Measurements from ENCODE around the gene CERS6. TPM values are rescaled to one million over a fixed set of nuclear protein-coding genes. Genes with fewer than 3 reads are reported as not detected.

Gene CERS6
- total and polyA plus RNA-seq, 4 donors, result 26.6 to 81.0 (median 41.5) TPM

DNA sequence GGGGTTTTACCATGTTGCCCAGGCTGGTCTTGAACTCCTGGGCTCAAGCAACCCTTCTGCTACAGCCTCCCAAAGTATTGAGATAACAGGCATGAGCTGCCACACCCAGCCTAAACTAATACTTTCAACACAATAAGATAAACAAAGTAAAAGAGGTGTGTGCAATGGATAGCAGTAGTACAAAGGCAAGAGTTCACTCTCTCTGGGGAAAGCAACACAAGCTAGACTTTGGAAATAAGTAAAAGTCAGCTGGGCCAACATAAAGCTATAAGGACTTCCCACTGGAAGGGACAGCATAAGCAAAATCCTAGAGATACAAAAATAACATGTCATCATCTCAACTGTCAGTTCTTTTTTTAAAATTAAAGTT is 341.2 kb downstream of the CERS6 start:
- Histone ChIP-seq H3K27ac (ENCODE audit: low read depth, low read length) (no peak overlapping the region), H3K4me1 (ENCODE audit: control insufficient read depth, insufficient read depth, low read length) (no peaks in the 10 kb centered on the region), H3K4me3 (ENCODE audit: low read depth, low read length) (no peak overlapping the region), H3K27me3 (ENCODE audit: control insufficient read depth, insufficient read depth, low read length) (no peaks in the 10 kb centered on the region), H3K36me3 (ENCODE audit: control insufficient read depth, insufficient read depth, low read length) (no peaks in the 10 kb centered on the region), H3K9me3 (ENCODE audit: control insufficient read depth, insufficient read depth, low read length) (no peaks in the 10 kb centered on the region)
- DNase-seq (ENCODE audit: low read depth in 4 of 6, low spot score in 6 of 6), result no peak

DNA sequence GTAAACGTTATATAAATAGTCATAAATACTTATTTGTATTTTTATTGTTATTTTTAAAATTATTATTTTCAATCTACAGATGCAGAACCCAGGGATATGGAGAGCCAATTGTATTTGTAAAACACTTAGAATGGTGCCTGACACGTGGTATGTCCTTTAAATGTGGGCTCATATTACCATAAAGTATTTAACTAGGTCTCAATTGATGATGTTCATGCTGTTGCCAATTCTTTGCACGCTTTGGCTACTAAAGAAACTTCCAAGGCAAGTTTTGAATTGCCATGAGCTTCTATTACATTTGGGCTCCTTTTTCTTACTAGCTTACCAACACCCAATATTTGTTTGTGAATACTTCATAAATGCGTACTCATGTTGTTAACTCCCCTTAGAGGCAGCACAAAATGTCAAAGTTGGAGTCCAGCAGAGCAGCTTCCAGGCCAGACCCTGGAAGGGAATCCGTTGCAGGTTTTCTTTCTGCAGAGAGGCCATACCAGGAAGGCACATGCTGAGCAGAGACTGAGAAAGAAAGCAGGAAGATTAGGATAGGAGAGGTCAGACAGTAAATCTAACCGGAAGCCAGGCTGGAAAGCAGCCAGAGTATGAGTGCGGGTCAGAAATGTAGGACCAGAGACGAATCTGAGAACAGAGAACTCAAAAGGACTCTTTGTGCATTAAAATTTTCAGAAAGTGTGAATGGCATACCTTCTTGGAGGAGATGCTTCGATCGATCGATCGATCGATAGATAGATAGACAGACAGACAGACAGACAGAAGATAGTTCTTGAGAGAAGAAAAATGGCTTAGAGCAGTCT is 342.2 kb downstream of the CERS6 start:
- H3K4me3 ChIP-seq (ENCODE audit: low read depth, low read length), result no peak overlapping the region
- no peaks in the 10 kb centered on the region for H3K36me3 ChIP-seq (ENCODE audit: control insufficient read depth, insufficient read depth, low read length)
- no peak overlapping the region for H3K27ac ChIP-seq (ENCODE audit: low read depth, low read length)
- no peaks in the 10 kb centered on the region for H3K4me1 ChIP-seq (ENCODE audit: control insufficient read depth, insufficient read depth, low read length)
- no peaks in the 10 kb centered on the region for H3K27me3 ChIP-seq (ENCODE audit: control insufficient read depth, insufficient read depth, low read length)
- WGBS (ENCODE audit: insufficient coverage), result 69% methylated on average over 10 of the region's 13 CpGs
- no peaks in the 10 kb centered on the region for H3K9me3 ChIP-seq (ENCODE audit: control insufficient read depth, insufficient read depth, low read length)
- DNase-seq (ENCODE audit: low read depth in 4 of 6, low spot score in 6 of 6), result peak in 1 of 6 donors; percentile 35

DNA sequence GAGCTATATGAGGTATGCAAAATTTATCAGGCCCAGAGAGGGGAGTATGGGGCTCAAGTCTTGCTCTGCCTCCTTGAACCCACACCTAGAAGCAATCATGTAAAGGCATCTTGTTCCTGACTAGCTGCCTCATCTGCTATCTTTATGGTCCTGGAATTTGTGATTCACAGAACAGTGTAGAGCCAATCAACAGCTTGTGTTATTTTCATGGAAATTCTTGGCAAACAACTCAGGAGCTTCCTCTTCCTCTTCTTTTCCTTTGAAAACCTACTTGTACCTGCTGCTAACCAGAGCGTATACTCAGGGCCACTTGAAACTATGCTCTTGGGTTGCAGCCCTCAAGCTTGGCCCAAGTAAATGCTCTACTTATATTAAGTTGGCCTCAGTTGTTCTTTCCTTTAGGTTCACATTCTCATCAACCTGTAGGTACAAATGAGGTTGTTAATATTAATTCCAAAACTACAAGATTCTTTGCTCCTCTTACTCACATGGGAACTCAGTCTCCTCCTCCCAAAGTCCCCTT is 342.9 kb downstream of the CERS6 start:
- DNase-seq (ENCODE audit: low read depth in 4 of 6, low spot score in 6 of 6), result no peak
- no peak overlapping the region for H3K27ac ChIP-seq (ENCODE audit: low read depth, low read length)
- WGBS (ENCODE audit: insufficient coverage), result 100% methylated on average over 1 of the region's 1 CpG
- H3K9me3 ChIP-seq (ENCODE audit: control insufficient read depth, insufficient read depth, low read length), result no peaks in the 10 kb centered on the region
- H3K4me1 ChIP-seq (ENCODE audit: control insufficient read depth, insufficient read depth, low read length), result no peaks in the 10 kb centered on the region
- H3K27me3 ChIP-seq (ENCODE audit: control insufficient read depth, insufficient read depth, low read length), result no peaks in the 10 kb centered on the region
- no peak overlapping the region for H3K4me3 ChIP-seq (ENCODE audit: low read depth, low read length)
- H3K36me3 ChIP-seq (ENCODE audit: control insufficient read depth, insufficient read depth, low read length), result no peaks in the 10 kb centered on the region

DNA sequence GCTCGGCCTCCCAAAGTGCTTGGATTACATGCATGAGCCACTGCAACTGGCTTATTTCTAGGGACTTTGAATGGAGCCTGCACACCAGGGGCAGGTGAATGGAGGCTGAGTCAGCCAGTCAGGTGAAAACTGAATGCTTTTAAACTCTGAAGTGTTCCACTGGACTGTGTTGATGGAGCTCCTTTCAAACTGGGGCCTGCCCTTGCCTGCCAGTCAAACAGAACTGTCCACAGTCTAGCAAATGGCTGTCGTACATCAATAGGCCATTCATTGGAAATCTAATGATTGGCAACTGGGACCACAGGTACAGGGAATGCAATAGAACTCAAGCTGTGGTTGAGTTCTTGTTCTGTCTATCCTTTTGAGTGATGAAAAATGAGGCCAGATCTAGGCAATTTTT is 345.4 kb downstream of the CERS6 start:
- H3K27ac ChIP-seq (ENCODE audit: low read depth, low read length), result no peak overlapping the region

DNA sequence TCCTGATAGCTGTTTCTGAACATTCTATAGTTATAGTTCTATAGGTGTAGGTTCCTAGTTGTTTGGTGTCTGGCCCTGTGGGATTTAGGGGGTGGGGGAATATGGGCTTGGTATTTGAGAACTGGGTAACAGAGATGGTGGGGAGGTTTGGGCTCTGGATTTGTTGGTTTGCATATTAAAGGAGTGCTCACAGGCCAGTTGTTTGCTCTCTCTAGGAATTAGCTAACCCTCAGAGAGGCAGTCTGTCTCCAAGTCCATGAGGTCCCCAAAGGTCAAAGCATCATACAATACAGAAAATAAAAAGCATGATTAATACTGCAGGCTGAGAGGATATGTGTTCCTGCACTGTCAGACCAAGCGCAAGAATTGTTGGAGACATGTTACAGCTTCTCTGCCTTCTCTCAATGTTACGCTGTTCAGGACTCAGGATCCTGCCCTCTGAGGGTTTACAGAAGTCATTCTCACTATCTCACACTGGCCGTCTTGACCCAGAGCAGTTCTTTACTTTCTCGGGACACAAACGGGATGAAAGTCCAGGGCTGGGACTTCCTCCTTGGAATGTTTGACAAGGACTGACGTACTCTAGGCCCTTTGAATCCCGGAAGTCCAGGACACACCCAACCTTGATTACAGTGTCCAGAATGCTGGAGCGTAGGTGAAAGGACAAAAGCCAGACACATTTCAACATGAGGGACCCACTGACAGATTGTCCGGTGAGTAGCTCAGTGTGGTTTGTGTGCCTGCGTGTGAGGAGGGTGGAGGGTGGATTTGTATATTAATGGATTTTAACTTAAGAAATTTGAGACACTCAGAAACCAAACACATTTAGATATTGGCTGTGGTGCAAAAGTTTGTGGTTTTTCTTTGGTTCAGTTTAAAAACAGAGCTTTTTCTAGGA is 346.1 kb downstream of the CERS6 start, which contains the start of gene NOSTRIN:
NOSTRIN (plus strand) TSS at position 677 of the 898 bp plus-strand sequence; CDS start at position 687, 10 bp downstream.
- Histone ChIP-seq H3K4me1 (ENCODE audit: control insufficient read depth, insufficient read depth, low read length) (no peaks in the 10 kb centered on the region), H3K27me3 (ENCODE audit: control insufficient read depth, insufficient read depth, low read length) (no peaks in the 10 kb centered on the region), H3K36me3 (ENCODE audit: control insufficient read depth, insufficient read depth, low read length) (no peaks in the 10 kb centered on the region), H3K4me3 (ENCODE audit: low read depth, low read length) (no peak within 1 kb of the TSS), H3K9me3 (ENCODE audit: control insufficient read depth, insufficient read depth, low read length) (no peaks in the 10 kb centered on the region), H3K27ac (ENCODE audit: low read depth, low read length) (peak within 1 kb of the TSS; percentile 12)
- no peak for DNase-seq (ENCODE audit: low read depth in 4 of 6, low spot score in 6 of 6)
- WGBS (ENCODE audit: insufficient coverage), result 68% methylated on average over 8 of the region's 10 CpGs

More for the DNA sequence above, 345.4 kb downstream of the CERS6 start:
- H3K27me3 ChIP-seq (ENCODE audit: control insufficient read depth, insufficient read depth, low read length), result no peaks in the 10 kb centered on the region
- H3K4me3 ChIP-seq (ENCODE audit: low read depth, low read length), result no peak overlapping the region
- H3K4me1 ChIP-seq (ENCODE audit: control insufficient read depth, insufficient read depth, low read length), result no peaks in the 10 kb centered on the region
- WGBS (ENCODE audit: insufficient coverage), result 50% methylated on average over 2 of the region's 2 CpGs
- DNase-seq (ENCODE audit: low read depth in 4 of 6, low spot score in 6 of 6), result no peak
- no peaks in the 10 kb centered on the region for H3K9me3 ChIP-seq (ENCODE audit: control insufficient read depth, insufficient read depth, low read length)
- H3K36me3 ChIP-seq (ENCODE audit: control insufficient read depth, insufficient read depth, low read length), result no peaks in the 10 kb centered on the region

DNA sequence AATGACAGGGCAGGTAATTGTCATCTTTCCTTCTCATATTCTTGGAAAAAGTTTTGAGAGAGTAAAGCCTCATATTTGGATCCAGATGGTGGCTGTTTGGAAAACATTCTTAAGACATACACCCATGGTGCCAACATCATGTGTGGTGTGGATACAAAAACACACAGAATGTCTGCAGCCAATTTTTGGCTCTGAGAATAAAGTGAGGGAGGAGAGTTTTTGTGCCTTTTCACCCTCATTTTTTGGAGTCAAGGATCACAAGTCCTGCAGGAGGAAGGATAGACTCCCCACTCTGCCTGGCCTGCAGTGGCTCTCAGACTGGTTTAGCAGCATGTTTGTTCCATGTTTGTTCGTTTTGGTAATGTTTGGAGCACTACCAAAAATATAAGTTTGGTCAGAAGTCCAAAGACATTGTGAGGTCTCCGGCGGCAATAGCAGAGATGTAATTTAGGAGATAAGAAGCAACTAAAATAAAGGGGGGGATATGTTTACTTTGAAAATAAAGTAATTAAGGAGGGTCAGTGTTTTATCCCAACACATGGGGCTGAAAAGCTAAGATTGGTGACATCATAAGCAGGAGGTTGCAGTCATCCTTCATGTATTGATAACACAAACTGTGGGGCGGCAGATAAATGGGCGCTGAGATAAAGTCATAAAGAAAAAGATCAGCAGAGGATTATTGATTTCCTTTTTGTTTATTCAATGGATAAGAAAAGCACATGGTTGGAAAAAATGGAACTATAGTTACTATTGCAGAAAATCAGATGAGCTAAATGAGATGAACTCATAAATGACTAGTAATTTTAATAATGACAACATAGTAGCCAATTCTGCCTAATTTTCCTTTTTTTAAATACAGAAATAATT is 347.0 kb downstream of the CERS6 start:
- Histone ChIP-seq H3K27me3 (ENCODE audit: control insufficient read depth, insufficient read depth, low read length) (no peaks in the 10 kb centered on the region), H3K4me1 (ENCODE audit: control insufficient read depth, insufficient read depth, low read length) (no peaks in the 10 kb centered on the region), H3K36me3 (ENCODE audit: control insufficient read depth, insufficient read depth, low read length) (no peaks in the 10 kb centered on the region), H3K4me3 (ENCODE audit: low read depth, low read length) (no peak overlapping the region), H3K27ac (ENCODE audit: low read depth, low read length) (peak overlapping the region; percentile 12), H3K9me3 (ENCODE audit: control insufficient read depth, insufficient read depth, low read length) (no peaks in the 10 kb centered on the region)
- 75% methylated on average over 2 of the region's 5 CpGs for WGBS (ENCODE audit: insufficient coverage)
- DNase-seq (ENCODE audit: low read depth in 4 of 6, low spot score in 6 of 6), result peak in 1 of 6 donors; percentile 66

DNA sequence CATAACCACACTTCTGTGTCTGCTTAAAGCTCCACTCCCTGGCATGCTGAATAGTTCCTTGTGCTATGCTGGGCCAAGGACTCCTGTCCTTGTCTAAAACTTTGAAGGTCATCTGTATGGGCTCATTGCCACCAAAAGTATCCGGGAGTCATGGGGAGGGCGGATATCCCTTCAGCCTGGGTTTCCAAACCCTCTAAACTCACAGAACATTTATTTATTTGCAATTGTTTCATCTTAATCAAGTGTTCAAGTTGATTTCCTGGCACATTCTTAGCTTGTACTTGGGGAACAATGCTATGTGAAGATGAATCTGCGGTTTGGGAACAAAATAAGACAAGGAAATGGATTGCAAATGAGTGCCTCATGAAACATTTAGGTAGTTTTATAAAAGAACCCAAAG is 348.1 kb downstream of the CERS6 start:
- Histone ChIP-seq H3K4me1 (ENCODE audit: control insufficient read depth, insufficient read depth, low read length) (no peaks in the 10 kb centered on the region), H3K4me3 (ENCODE audit: low read depth, low read length) (no peak overlapping the region), H3K27ac (ENCODE audit: low read depth, low read length) (peak overlapping the region; percentile 16), H3K27me3 (ENCODE audit: control insufficient read depth, insufficient read depth, low read length) (no peaks in the 10 kb centered on the region), H3K9me3 (ENCODE audit: control insufficient read depth, insufficient read depth, low read length) (no peaks in the 10 kb centered on the region), H3K36me3 (ENCODE audit: control insufficient read depth, insufficient read depth, low read length) (no peaks in the 10 kb centered on the region)
- no CpG with 5 or more reads among the region's 3 CpGs for WGBS (ENCODE audit: insufficient coverage)
- peak in 1 of 6 donors; percentile 38 for DNase-seq (ENCODE audit: low read depth in 4 of 6, low spot score in 6 of 6)

DNA sequence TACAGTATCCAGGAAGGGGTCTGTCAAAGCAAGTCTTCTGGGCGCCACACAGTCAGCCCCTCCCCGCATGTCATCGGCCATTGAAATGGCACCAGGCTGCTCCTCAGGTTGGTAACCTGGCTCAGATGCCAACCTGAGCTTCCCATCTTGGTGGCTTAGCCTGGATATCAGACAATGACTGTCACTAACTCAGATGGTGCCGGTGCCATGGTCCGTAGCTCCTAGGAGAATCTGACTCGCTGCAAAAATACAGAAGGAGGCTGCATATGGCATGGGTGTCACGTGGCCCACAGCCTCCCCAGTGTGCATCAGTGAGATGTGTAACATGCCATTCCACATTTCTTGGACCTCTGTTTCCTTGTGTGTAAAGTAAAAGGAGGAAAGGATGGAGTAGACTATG is 349.5 kb downstream of the CERS6 start:
- 95% methylated on average over 4 of the region's 7 CpGs for WGBS (ENCODE audit: insufficient coverage)
- Histone ChIP-seq H3K36me3 (ENCODE audit: control insufficient read depth, insufficient read depth, low read length) (no peaks in the 10 kb centered on the region), H3K27ac (ENCODE audit: low read depth, low read length) (no peak overlapping the region), H3K9me3 (ENCODE audit: control insufficient read depth, insufficient read depth, low read length) (no peaks in the 10 kb centered on the region), H3K27me3 (ENCODE audit: control insufficient read depth, insufficient read depth, low read length) (no peaks in the 10 kb centered on the region), H3K4me3 (ENCODE audit: low read depth, low read length) (no peak overlapping the region), H3K4me1 (ENCODE audit: control insufficient read depth, insufficient read depth, low read length) (no peaks in the 10 kb centered on the region)
- DNase-seq (ENCODE audit: low read depth in 4 of 6, low spot score in 6 of 6), result no peak

DNA sequence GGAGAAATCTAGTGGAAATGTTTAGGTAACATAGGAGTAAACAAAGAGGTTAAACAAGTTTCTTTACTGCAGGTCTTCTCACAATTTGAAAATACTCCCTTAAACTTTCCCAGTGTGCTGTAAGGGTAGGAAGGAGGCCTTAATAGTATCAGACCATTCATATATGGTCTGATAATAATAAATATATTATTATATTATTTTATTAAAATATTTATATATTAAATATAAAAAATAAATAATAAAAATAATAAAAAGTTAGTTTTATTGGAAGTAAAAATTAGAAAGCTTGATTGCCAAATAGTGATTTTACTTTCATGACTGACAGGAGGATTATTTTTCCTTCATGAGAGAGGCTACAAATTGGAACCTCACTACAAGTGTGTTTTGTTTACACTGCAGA is 353.5 kb downstream of the CERS6 start:
- Histone ChIP-seq H3K27ac (ENCODE audit: low read depth, low read length) (no peak overlapping the region), H3K9me3 (ENCODE audit: control insufficient read depth, insufficient read depth, low read length) (no peaks in the 10 kb centered on the region), H3K36me3 (ENCODE audit: control insufficient read depth, insufficient read depth, low read length) (no peaks in the 10 kb centered on the region), H3K27me3 (ENCODE audit: control insufficient read depth, insufficient read depth, low read length) (no peaks in the 10 kb centered on the region), H3K4me3 (ENCODE audit: low read depth, low read length) (no peak overlapping the region), H3K4me1 (ENCODE audit: control insufficient read depth, insufficient read depth, low read length) (no peaks in the 10 kb centered on the region)
- no peak for DNase-seq (ENCODE audit: low read depth in 4 of 6, low spot score in 6 of 6)

Measured in spinal cord (tissue), 10 donors.